ENCODE data around the gene TRAPPC12.
"Not testable (repeated sequence)": the region's sequence is repeated elsewhere in the genome, so short reads cannot be mapped to it uniquely, and the experiment has no call there.

The TRAPPC12 gene

DNA sequence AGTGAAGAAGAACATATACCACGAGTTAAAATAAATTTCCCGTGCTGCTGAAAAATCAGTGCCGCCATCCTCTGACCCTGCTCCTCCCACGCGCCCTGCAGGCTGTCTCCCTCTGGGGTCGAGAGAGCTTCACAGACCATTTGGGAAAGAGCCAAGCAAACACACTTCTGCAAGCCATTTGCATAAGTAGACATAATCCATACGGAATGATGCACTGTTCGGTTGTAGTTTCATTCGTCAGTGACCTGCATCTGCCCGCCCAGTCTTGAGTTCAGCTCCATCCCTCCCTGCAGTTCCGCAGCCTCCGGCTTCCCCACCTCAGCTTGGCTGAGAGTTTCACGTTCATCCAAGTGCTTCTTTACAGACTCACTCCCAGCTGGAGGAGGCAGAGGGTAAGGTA lies 69.6 kb downstream of the TRAPPC12 start:
- TF ChIP-seq, protein P1, sequence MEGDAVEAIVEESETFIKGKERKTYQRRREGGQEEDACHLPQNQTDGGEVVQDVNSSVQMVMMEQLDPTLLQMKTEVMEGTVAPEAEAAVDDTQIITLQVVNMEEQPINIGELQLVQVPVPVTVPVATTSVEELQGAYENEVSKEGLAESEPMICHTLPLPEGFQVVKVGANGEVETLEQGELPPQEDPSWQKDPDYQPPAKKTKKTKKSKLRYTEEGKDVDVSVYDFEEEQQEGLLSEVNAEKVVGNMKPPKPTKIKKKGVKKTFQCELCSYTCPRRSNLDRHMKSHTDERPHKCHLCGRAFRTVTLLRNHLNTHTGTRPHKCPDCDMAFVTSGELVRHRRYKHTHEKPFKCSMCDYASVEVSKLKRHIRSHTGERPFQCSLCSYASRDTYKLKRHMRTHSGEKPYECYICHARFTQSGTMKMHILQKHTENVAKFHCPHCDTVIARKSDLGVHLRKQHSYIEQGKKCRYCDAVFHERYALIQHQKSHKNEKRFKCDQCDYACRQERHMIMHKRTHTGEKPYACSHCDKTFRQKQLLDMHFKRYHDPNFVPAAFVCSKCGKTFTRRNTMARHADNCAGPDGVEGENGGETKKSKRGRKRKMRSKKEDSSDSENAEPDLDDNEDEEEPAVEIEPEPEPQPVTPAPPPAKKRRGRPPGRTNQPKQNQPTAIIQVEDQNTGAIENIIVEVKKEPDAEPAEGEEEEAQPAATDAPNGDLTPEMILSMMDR (IDR thresholded peaks at IDR 0.05; ENCODE audit: low read depth, low read length): no peak

DNA sequence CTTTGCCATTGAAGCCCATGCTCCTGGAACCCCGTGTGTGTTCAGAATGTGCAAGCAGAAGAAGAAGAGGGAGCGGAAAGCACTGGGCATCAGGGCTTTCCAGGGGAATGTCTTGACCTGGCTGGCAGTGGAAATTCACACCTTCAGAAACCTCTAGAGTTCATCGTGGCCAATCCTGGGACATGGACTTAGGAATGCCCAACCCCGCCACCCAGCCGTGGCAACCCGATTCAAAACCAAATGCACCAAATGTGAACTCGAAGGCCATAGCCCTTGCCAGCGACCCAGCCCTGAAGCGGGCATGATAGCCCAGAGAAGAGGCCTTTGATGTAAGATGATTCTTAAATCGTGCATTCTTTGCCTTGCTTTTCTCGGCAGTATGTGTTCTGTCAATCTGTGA lies 70.4 kb downstream of the TRAPPC12 start:
- H3K4me3 ChIP-seq (ENCODE audit: low read depth, low read length): no peak overlapping the region
- TF ChIP-seq, protein P1 (IDR thresholded peaks at IDR 0.05; ENCODE audit: low read depth, low read length): no peak

More for the DNA sequence above, 69.6 kb downstream of the TRAPPC12 start:
- H3K4me3 ChIP-seq (ENCODE audit: low read depth, low read length): no peak overlapping the region

DNA sequence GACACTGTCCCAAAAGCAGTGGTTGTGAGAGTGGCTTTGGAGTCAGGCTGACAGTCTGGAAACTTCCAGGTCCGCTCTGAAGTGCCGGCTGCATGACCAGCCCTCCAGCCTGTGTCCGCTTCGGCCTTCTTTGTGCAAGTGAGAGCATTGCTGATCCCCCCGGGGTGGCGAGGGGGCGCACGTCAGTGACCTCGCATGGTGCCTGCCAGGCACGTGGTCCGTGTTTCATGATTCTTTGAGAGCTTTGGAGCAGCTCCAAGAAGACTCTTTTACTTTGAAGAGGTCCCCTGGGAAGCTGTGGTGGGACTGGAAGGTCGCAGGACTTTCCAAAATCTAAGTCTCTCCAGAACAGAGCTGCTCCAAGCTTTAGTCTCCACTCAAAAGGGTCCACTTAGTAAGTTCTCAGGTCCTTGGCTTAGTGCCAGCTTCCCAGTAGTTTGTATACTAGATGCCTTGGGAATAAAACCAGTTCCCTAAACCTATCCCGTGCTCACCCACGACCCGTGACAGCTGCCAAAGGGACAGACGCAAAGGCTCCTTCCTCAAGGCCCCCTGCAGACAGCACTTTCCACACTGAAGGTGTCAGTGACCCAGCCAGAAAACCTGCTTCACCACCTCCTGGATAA lies 71.0 kb downstream of the TRAPPC12 start:
- TF ChIP-seq, protein P1 (IDR thresholded peaks at IDR 0.05; ENCODE audit: low read depth, low read length): no peak
- no peak overlapping the region for H3K4me3 ChIP-seq (ENCODE audit: low read depth, low read length)

DNA sequence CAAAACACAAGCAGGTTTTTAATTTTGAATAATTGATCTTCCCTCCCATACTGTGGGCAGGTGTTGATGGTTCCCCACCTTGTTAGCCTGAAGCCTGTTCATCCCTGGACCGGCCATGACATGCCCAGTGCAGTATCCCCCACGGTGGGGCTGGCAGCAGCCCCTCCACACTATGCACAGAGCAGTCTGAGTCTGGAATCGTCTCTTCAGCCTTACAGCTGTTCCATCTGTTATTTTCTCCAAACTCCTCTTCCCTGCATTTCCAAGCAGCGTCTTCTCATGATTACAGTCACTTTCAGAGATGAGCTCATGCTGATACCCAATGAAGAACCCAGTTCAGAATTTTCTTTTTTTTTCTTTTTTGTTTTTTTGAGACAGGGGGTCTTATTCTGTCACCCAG lies 71.7 kb downstream of the TRAPPC12 start:
- TF ChIP-seq, protein P1 (IDR thresholded peaks at IDR 0.05; ENCODE audit: low read depth, low read length): no peak
- no peak overlapping the region for H3K4me3 ChIP-seq (ENCODE audit: low read depth, low read length)

DNA sequence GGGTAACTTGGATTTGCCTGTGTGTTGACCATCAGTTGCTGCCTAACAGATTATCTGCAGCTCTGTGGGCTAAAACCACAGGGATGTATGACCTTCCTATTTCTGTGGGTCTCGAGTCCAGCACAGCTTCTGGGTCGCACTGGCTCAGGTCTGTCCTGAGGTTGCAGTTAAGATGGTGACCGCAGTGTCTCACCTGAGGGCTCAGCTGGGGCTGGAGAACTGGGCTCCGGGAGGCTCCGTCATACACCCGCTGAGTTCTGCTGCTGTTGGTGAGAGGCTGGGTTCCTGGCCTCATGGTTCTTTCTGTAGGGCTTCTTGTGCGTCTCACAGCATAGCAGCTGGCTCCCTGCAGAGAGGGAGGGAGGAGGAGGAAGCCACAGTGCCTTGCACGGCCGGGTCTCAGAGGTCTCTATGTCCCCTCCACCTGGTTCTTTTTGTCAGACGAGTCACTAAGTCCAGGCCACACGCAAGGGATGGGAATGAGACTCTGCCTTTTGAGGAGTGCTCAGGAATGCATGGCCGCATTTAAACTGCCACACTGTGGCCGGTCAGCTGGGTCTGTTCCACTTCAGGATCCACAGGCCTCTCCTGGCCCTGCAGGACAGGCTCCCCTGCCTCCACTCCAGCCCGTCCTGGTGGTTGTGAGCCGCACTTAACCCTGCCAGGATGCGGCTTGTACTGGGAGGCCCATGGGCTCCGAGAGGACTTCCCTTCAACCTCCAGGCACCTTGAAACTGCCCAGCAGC lies 72.6 kb downstream of the TRAPPC12 start:
- H3K4me3 ChIP-seq (ENCODE audit: low read depth, low read length): no peak overlapping the region
- TF ChIP-seq, protein P1 (IDR thresholded peaks at IDR 0.05; ENCODE audit: low read depth, low read length): no peak

DNA sequence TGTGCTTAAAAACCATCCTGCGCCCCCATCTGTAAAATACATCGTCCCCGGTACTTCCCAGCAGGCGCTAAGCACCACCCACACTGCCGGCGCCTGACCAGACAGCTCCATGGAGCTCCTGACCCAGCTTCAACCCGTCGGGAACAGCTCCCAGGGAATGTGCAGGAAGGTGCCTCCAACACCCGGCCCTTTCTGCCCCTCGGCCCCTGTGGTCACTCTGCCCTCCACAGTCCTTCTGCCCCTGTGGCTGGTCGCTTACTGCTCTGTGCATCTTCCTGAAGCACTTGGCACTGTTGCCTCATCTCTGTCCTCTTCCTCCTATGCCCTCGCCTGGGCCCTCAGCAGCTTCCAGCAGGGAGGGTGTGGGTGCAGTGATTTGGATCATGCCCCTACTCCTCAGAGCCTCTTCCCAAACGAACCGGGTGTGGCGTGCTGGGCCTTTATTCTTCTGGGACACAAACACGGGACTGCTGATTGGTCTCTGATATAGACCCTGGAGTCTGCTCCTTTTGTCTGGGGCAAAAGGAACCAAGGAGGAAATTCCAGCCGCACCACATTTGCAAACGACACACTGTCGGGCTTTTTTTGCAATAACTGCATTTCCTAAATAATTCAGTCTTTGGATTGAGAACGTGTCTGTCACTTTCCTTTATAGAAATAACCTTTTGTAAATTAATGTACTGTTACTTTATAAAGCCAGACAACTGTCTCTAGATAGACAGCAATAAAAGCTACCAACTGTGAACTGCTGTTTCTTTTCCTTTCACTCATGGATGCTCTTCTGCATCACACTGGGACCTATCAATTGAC lies 73.9 kb downstream of the TRAPPC12 start:
- TF ChIP-seq, protein P1 (IDR thresholded peaks at IDR 0.05; ENCODE audit: low read depth, low read length): no peak
- H3K4me3 ChIP-seq (ENCODE audit: low read depth, low read length): no peak overlapping the region

DNA sequence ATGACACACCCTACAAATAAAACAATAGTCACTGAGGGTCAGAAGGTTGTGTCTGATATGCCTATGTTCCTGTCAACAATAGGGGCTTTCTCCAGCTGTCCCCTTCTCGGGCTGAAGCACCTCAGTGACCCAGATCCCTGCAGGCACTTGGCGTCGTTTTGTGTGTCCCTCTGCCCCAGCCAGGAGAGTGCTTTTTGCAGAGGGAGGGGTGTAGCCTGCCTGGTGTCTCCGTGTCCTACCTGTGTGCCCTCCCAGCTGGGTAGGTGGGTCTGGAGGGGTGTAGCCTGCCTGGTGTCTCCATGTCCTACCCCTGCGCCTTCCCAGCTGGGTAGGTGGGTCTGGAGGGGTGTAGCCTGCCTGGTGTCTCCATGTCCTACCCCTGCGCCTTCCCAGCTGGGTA lies 74.5 kb downstream of the TRAPPC12 start:
- H3K4me3 ChIP-seq (ENCODE audit: low read depth, low read length): not testable (repeated sequence)
